ENCODE measurements around the gene ZNF480. TPM values are rescaled to one million over a fixed set of nuclear protein-coding genes. Genes with fewer than 3 reads are reported as not detected.
A peak's percentile ranks its signal among the peaks of the same experiment; 100 is the strongest.

ZNF480 gene
- polyA plus RNA-seq, 1 donor from 2014 or later = 24.7 TPM

DNA sequence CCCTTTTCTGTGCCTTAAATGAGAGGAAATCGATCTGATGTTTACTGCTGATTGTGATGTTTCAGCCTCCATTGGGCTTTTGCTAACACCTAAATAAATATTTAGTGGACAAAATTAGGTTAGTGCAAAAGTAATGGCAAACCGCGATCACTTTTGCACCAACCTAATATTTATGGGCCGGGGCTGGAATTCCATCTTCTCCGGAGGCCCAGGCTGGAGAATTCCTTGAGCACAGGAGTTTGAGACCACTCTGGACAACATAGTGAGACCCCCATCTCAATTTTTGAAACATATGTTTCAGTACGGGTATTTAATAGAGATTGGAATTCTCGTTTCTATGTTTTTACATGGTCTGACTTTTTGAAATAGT, 73.4 kb downstream of the ZNF480 start:
- Mint-ChIP-seq H3K4me3 (peak overlapping the region; percentile 91 to 98 (median 94)), H3K27me3 (no peaks in the 10 kb centered on the region), H3K9me3 (peaks cover 10 to 41% (median 26%) of the 10 kb centered on the region in 3 donors), H3K27ac (peak overlapping the region; percentile 90 to 97 (median 95)), H3K4me1 (peaks cover 2 to 17% (median 5%) of the 10 kb centered on the region in 3 donors), H3K36me3 (peaks cover 16% of the 10 kb centered on the region)

Other genes starting within 250 kb of the ZNF480 start
- 4.4 TPM for gene ZNF432, start 248.3 kb upstream of the ZNF480 start, polyA plus RNA-seq
- gene ZNF841, start 201.4 kb upstream of the ZNF480 start, polyA plus RNA-seq = 4.5 TPM
- 5.8 TPM for gene ZNF616, start 157.2 kb upstream of the ZNF480 start, polyA plus RNA-seq
- 14.0 TPM for gene ZNF836, start 125.5 kb upstream of the ZNF480 start, polyA plus RNA-seq
- 204 TPM for gene PPP2R1A, start 107.1 kb upstream of the ZNF480 start, polyA plus RNA-seq
- gene ZNF766, start 27.6 kb upstream of the ZNF480 start, polyA plus RNA-seq = 54.8 TPM
- 1.7 TPM for gene ZNF610, start 39.1 kb downstream of the ZNF480 start, polyA plus RNA-seq
- gene ZNF880, start 72.8 kb downstream of the ZNF480 start, polyA plus RNA-seq = 32.9 TPM
- gene ZNF528, start 100.7 kb downstream of the ZNF480 start, polyA plus RNA-seq = 6.2 TPM
- 0.14 TPM for gene ZNF534, start 132.0 kb downstream of the ZNF480 start, polyA plus RNA-seq
- gene ZNF578, start 156.4 kb downstream of the ZNF480 start, polyA plus RNA-seq = 1.5 TPM
- 8.8 TPM for gene ZNF808, start 230.5 kb downstream of the ZNF480 start, polyA plus RNA-seq